ENCODE data around the gene FGGY. TPM values are rescaled to one million over a fixed set of nuclear protein-coding genes. Genes with fewer than 3 reads are reported as not detected.

FGGY gene
- total RNA-seq, 1 donor from 2014 or later: 16.4 TPM

- H3K36me3 Mint-ChIP-seq (ENCODE audit: low read depth): peaks cover 4% of the 10 kb centered on the region
- H3K4me1 Mint-ChIP-seq: peaks cover 44% of the 10 kb centered on the region
- DNase-seq (ENCODE audit: low read depth, low spot score): no peak
- H3K27ac Mint-ChIP-seq (ENCODE audit: unreplicated experiment): no peak overlapping the region
- no peak for TF ChIP-seq CTCF (conservative IDR thresholded peaks at IDR 0.05)
- no peak overlapping the region for H3K4me3 Mint-ChIP-seq
- peaks cover 7% of the 10 kb centered on the region for H3K9me3 Mint-ChIP-seq
- no peaks in the 10 kb centered on the region for H3K27me3 Mint-ChIP-seq (ENCODE audit: low read depth)
These were observed 419.9 kb downstream of the FGGY start for GRCh38 chr1:59716832-59717231.

GRCh38 chr1:59718064-59718988 is 421.4 kb downstream of the FGGY start:
- Mint-ChIP-seq H3K27ac (ENCODE audit: unreplicated experiment) (peak overlapping the region; percentile 94), H3K9me3 (peaks cover 5% of the 10 kb centered on the region), H3K27me3 (ENCODE audit: low read depth) (no peaks in the 10 kb centered on the region), H3K36me3 (ENCODE audit: low read depth) (peaks cover 2% of the 10 kb centered on the region), H3K4me1 (peaks cover 44% of the 10 kb centered on the region), H3K4me3 (no peak overlapping the region)
- peak; percentile 63 for TF ChIP-seq CTCF (conservative IDR thresholded peaks at IDR 0.05)
- DNase-seq (ENCODE audit: low read depth, low spot score): no peak

- no peak overlapping the region for H3K4me3 Mint-ChIP-seq
- no peaks in the 10 kb centered on the region for H3K27me3 Mint-ChIP-seq (ENCODE audit: low read depth)
- peaks cover 44% of the 10 kb centered on the region for H3K4me1 Mint-ChIP-seq
- DNase-seq (ENCODE audit: low read depth, low spot score): no peak
- H3K36me3 Mint-ChIP-seq (ENCODE audit: low read depth): peaks cover 2% of the 10 kb centered on the region
- peaks cover 5% of the 10 kb centered on the region for H3K9me3 Mint-ChIP-seq
- peak overlapping the region; percentile 94 for H3K27ac Mint-ChIP-seq (ENCODE audit: unreplicated experiment)
- no peak for TF ChIP-seq CTCF (conservative IDR thresholded peaks at IDR 0.05)
These were observed 422.1 kb downstream of the FGGY start for GRCh38 chr1:59718989-59719360.

- Mint-ChIP-seq H3K27me3 (ENCODE audit: low read depth) (no peaks in the 10 kb centered on the region), H3K9me3 (peaks cover 8% of the 10 kb centered on the region), H3K27ac (ENCODE audit: unreplicated experiment) (peak overlapping the region; percentile 43), H3K36me3 (ENCODE audit: low read depth) (peaks cover 8% of the 10 kb centered on the region), H3K4me1 (peaks cover 35% of the 10 kb centered on the region), H3K4me3 (no peak overlapping the region)
- TF ChIP-seq CTCF (conservative IDR thresholded peaks at IDR 0.05): no peak
- no peak for DNase-seq (ENCODE audit: low read depth, low spot score)
These were observed 423.6 kb downstream of the FGGY start for GRCh38 chr1:59720326-59721115.

- TF ChIP-seq CTCF (conservative IDR thresholded peaks at IDR 0.05): no peak
- no peak overlapping the region for H3K4me3 Mint-ChIP-seq
- peaks cover 48% of the 10 kb centered on the region for H3K4me1 Mint-ChIP-seq
- no peak overlapping the region for H3K27ac Mint-ChIP-seq (ENCODE audit: unreplicated experiment)
- peaks cover 13% of the 10 kb centered on the region for H3K9me3 Mint-ChIP-seq
- DNase-seq (ENCODE audit: low read depth, low spot score): no peak
- H3K27me3 Mint-ChIP-seq (ENCODE audit: low read depth): no peaks in the 10 kb centered on the region
- peaks cover 6% of the 10 kb centered on the region for H3K36me3 Mint-ChIP-seq (ENCODE audit: low read depth)
These were observed 433.4 kb downstream of the FGGY start for GRCh38 chr1:59730302-59730701.

Measured in neural crest cell (in vitro differentiated cells).